GM23248 (cell line): ENCODE measurements around the gene ITGA8.

Experiments
- EZH2 ChIP-seq: fragments of 200-600 bp; sonication (generic); IDR thresholded peaks from 2 replicates; pipeline ENCODE4 v1.6.1; 2018; ENCODE audit warnings: antibody characterized with exemption, mild to moderate bottlenecking; ENCODE audit not compliant: insufficient read depth, poor library complexity, severe bottlenecking
- EZH2phosphoT487 ChIP-seq: fragments of 200-600 bp; sonication (generic); IDR thresholded peaks from 2 replicates; pipeline ENCODE4 v1.6.1; 2018; ENCODE audit warnings: antibody characterized with exemption, moderate library complexity, mild to moderate bottlenecking, low read depth; ENCODE audit not compliant: insufficient read depth

DNA sequence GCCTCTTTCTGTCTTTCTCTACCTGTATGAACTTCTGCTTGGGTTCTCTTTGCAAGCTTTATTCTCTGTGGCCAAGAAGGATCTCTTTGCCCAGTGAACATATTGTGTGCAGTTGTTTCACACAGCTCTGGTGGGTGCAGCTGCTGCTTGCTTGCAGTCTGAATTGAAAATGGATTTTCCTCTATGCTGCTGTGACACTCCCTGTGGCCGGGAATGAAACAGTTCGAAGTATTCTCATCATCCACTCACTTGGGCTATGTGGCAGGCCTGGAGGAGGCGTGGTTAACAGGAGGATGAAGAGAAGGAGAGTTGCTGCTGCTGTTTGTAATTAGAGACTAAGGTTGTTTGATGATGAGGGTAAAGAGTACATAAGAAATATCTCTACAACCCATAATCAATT is 28.4 kb upstream of the ITGA8 start:
- TF ChIP-seq EZH2 (no peak), EZH2phosphoT487 (no peak)
